Endothelial cell of umbilical vein (primary cell): ENCODE data around the gene VPREB3. TPM values are rescaled to one million over a fixed set of nuclear protein-coding genes. Genes with fewer than 3 reads are reported as not detected.

ENCODE experiments used
- BruUV-seq: library from RNA; stranded (reverse); fragments of 400-500 nt; replicated peaks from 2 replicates; lab custom pipeline; 2021; lab: Mats Ljungman, UMichigan
- CTCF ChIA-PET: fragments of 300-600, 350-600 bp; sonication (Branson Sonifier 250); formaldehyde crosslinking; loops from one replicate; lab custom pipeline; 2021; ENCODE audit warnings: antibody characterized with exemption, inconsistent platforms; lab: Charles Lee
- POLR2A ChIA-PET: fragments of 300-600, 350-600 bp; sonication (Branson Sonifier 250); formaldehyde crosslinking; loops from one replicate; lab custom pipeline; 2021; ENCODE audit warnings: antibody characterized with exemption, inconsistent platforms; lab: Charles Lee
- DNase-seq: peaks from one replicate; pipeline ENCODE4 v3.0.0-alpha.2; 2011; ENCODE audit warnings: low read depth, low spot score
- FAIRE-seq: peaks from 2 replicates; lab custom pipeline; 2011; peaks lifted over from hg19 to GRCh38; lab: Jason Lieb, UNC
- H2AFZ ChIP-seq: 2 replicates; pipeline ENCODE4 v1.6.0; 2012; ENCODE audit warnings: low read depth, low read length, control low read depth, inconsistent platforms
- H3K27ac ChIP-seq: 2 replicates; pipeline ENCODE4 v1.5.1; 2011; ENCODE audit warnings: low read depth, mild to moderate bottlenecking, control low read depth, low read length, moderate library complexity; ENCODE audit not compliant: insufficient read depth
- H3K27me3 ChIP-seq, 2 experiments: 2 replicates each; pipeline versions ENCODE4 v1.6.0 to v1.6.1; 2011; ENCODE audit warnings: low read length in 2 of 2, mixed read lengths in 1 of 2; ENCODE audit not compliant: control insufficient read depth in 2 of 2, insufficient read depth in 2 of 2
- H3K36me3 ChIP-seq, 2 experiments: 2 replicates in 1 of 2; 3 replicates in 1 of 2; pipeline ENCODE4 v1.5.1; 2011; ENCODE audit warnings: low read length in 2 of 2, mild to moderate bottlenecking in 1 of 2, moderate library complexity in 1 of 2; ENCODE audit not compliant: control insufficient read depth in 2 of 2, insufficient read depth in 2 of 2; ENCODE audit errors: extremely low read depth in 1 of 2
- H3K4me1 ChIP-seq: 3 replicates; pipeline ENCODE4 v1.5.1; 2011; ENCODE audit warnings: mild to moderate bottlenecking, low read length; ENCODE audit not compliant: control insufficient read depth, insufficient read depth; ENCODE audit errors: extremely low read depth
- H3K4me2 ChIP-seq: 2 replicates; pipeline ENCODE4 v1.6.1; 2011; ENCODE audit warnings: low read length, control low read depth, mixed read lengths; ENCODE audit not compliant: insufficient read depth
- H3K4me3 ChIP-seq, 3 experiments: fragments of 200-600 bp in 1 of 3; sonication (generic), shearing (Covaris generic) in 1 of 3; replicated peaks in 1 of 3; 2 replicates each; pipeline ENCODE4 v1.5.1; 2011 to 2016; ENCODE audit warnings: control low read depth in 3 of 3, low read length in 3 of 3, mild to moderate bottlenecking in 2 of 3, inconsistent platforms in 1 of 3, low read depth in 1 of 3, moderate library complexity in 1 of 3; ENCODE audit not compliant: insufficient read depth in 1 of 3
- H3K79me2 ChIP-seq: 2 replicates; pipeline ENCODE4 v1.6.0; 2012; ENCODE audit warnings: low read length, inconsistent platforms; ENCODE audit not compliant: control insufficient read depth, insufficient read depth
- H3K9ac ChIP-seq: replicated peaks from 2 replicates; pipeline ENCODE3; 2011; ENCODE audit warnings: low read length, control low read depth; ENCODE audit not compliant: insufficient read depth; ENCODE audit errors: extremely low read depth
- H3K9me1 ChIP-seq: replicated peaks from 3 replicates; pipeline ENCODE4 v1.6.0; 2011; ENCODE audit warnings: mild to moderate bottlenecking, low read length; ENCODE audit not compliant: control insufficient read depth, insufficient read depth; ENCODE audit errors: extremely low read depth
- H3K9me3 ChIP-seq: replicated peaks from 2 replicates; pipeline ENCODE4 v1.5.1; 2012; ENCODE audit warnings: low read length, inconsistent platforms; ENCODE audit not compliant: control insufficient read depth, insufficient read depth
- H4K20me1 ChIP-seq: replicated peaks from 2 replicates; pipeline ENCODE3; 2011; ENCODE audit warnings: mild to moderate bottlenecking, low read length; ENCODE audit not compliant: control insufficient read depth, insufficient read depth; ENCODE audit errors: extremely low read depth
- CTCF ChIP-seq, 2 donors: IDR thresholded peaks; 1 replicate in 1 of 2; 2 replicates in 1 of 2; pipeline ENCODE4 v1.5.1; 2011; ENCODE audit warnings: low read length in 2 of 2, mild to moderate bottlenecking in 2 of 2, moderate library complexity in 2 of 2, control low read depth in 1 of 2, inconsistent platforms in 1 of 2, low read depth in 1 of 2; ENCODE audit not compliant: insufficient read depth in 1 of 2; ENCODE audit errors: extremely low read depth in 1 of 2
- EZH2 ChIP-seq: IDR thresholded peaks from 2 replicates; pipeline ENCODE4 v1.6.1; 2012; ENCODE audit warnings: borderline replicate concordance, low read depth, mild to moderate bottlenecking, moderate library complexity, low read length, inconsistent platforms; ENCODE audit not compliant: severe bottlenecking
- FOS ChIP-seq: IDR thresholded peaks from 2 replicates; pipeline ENCODE4 v1.6.1; 2011; ENCODE audit warnings: mild to moderate bottlenecking, low read length, moderate library complexity, borderline replicate concordance; ENCODE audit not compliant: insufficient read depth
- GATA2 ChIP-seq: IDR thresholded peaks from 2 replicates; pipeline ENCODE4 v1.7.0; 2011; ENCODE audit warnings: low read depth, mild to moderate bottlenecking, moderate library complexity, mixed read lengths, low read length; ENCODE audit not compliant: insufficient read length, insufficient read depth
- JUN ChIP-seq: IDR thresholded peaks from 2 replicates; pipeline ENCODE4 v1.6.1; 2011; ENCODE audit warnings: borderline replicate concordance, low read depth; ENCODE audit not compliant: insufficient read length, insufficient read depth
- MAX ChIP-seq: IDR thresholded peaks from 2 replicates; pipeline ENCODE4 v1.6.1; 2011; ENCODE audit not compliant: insufficient read depth, insufficient read length
- MYC ChIP-seq: IDR thresholded peaks from one replicate; pipeline ENCODE4 v1.6.1; 2011; ENCODE audit warnings: mild to moderate bottlenecking, low read depth, low read length
- POLR2A ChIP-seq: IDR thresholded peaks from 2 replicates; pipeline ENCODE4 v1.6.1; 2012; ENCODE audit warnings: low read depth, mild to moderate bottlenecking, control low read depth, low read length
- POLR2AphosphoS5 ChIP-seq: IDR thresholded peaks from 2 replicates; pipeline ENCODE4 v1.6.1; 2012; ENCODE audit warnings: low read depth, mild to moderate bottlenecking, control low read depth, low read length, moderate library complexity; ENCODE audit not compliant: insufficient read depth
- dilution Hi-C: fragments of 300-500 bp; cut with MboI; formaldehyde crosslinking; loops from one replicate; pipeline ENCODE4 v1.15.0; 2019; ENCODE audit warnings: low sequenced_read_pairs; ENCODE audit not compliant: extremely low pct_ligation_motif_present
- intact Hi-C: fragments of 100-400 bp; cut with micrococcal nuclease; formaldehyde crosslinking; loops from one replicate; pipeline ENCODE4 v1.10.0; 2022
- polyA plus RNA-seq, 4 experiments: library from polyadenylated mRNA; depleted of rRNA in 3 of 4; stranded (reverse) in 3 of 4; unstranded in 1 of 4; fragments of >200 nt; gene quantifications; 2 replicates each; pipeline versions ENCODE4 v1.2.1 to v1.2.3, GENCODE V29; 2011 to 2012; ENCODE audit warnings: missing spikeins in 1 of 4
- total RNA-seq: library from RNA; stranded (reverse); gene quantifications from 2 replicates; pipeline ENCODE4 v1.2.3, GENCODE V29; 2021

The VPREB3 gene
- total and polyA plus RNA-seq, 2 donors (not counting 3 experiments of a cell fraction or from before 2014, with no cell fraction given), result not detected

- Histone ChIP-seq H3K4me3 (peak overlapping the region; percentile 7 to 88 (median 30)), H3K36me3 (no peaks in the 10 kb centered on the region), H3K9ac (peak overlapping the region; percentile 68), H3K27ac (no peak overlapping the region), H3K4me1 (peaks cover 10% of the 10 kb centered on the region), H3K79me2 (no peaks in the 10 kb centered on the region), H2AFZ (peak overlapping the region; percentile 91), H3K27me3 (no peaks in the 10 kb centered on the region), H3K9me3 (no peaks in the 10 kb centered on the region), H4K20me1 (no peaks in the 10 kb centered on the region), H3K4me2 (peak overlapping the region; percentile 25), H3K9me1 (no peaks in the 10 kb centered on the region)
- dilution Hi-C loops, result no loop called here
- no TSS peak for BruUV-seq
- CTCF ChIA-PET, result interaction anchor here (0.6 to 1.1 kb wide), 3 partner anchors 19 to 263 kb away, joined by 3 read pairs; no protein-coding TSS in a partner anchor
- intact Hi-C loops, result loop anchor here (1.0 to 2.0 kb wide), 2 partner anchors 17 to 34 kb away; no protein-coding TSS in a partner anchor
- POLR2A ChIA-PET, result no interaction called here
- TF ChIP-seq JUN (no peak), POLR2AphosphoS5 (no peak), MAX (no peak), GATA2 (no peak), CTCF (IDR thresholded peaks at IDR 0.05; ENCODE audit: extremely low read depth in 1 of 2, insufficient read depth in 1 of 2, low read depth in 1 of 2, low read length in 2 of 2) (no peak), EZH2 (no peak), POLR2A (no peak), FOS (no peak), MYC (no peak)
- DNase-seq (no peak), FAIRE-seq (peak; percentile 46)
Measured at GRCh38 chr22:23751441-23751996, 2.7 kb downstream of the VPREB3 start.
